GM12875 (cell line): ENCODE measurements around the gene C17orf107.
"Not testable (repeated sequence)": the region's sequence is repeated elsewhere in the genome, so short reads cannot be mapped to it uniquely, and the experiment has no call there.

Experiments used
- H3K4me3 ChIP-seq: one replicate; pipeline ENCODE4 v1.5.1; 2011; ENCODE audit warnings: low read depth, low read length, control low read depth
- CTCF ChIP-seq: IDR thresholded peaks from 2 replicates; pipeline ENCODE4 v1.5.1; 2011; ENCODE audit warnings: low read depth, mild to moderate bottlenecking, control low read depth, inconsistent platforms, low read length, moderate library complexity, borderline replicate concordance; ENCODE audit not compliant: insufficient read depth

The C17orf107 gene

GRCh38 chr17:4901108-4901647, 1.8 kb downstream of the C17orf107 start:
- TF ChIP-seq CTCF, result no peak
- peak overlapping the region; percentile 50 for H3K4me3 ChIP-seq

GRCh38 chr17:4901648-4902344, 2.5 kb downstream of the C17orf107 start:
- peak overlapping the region; percentile 50 for H3K4me3 ChIP-seq
- no peak for TF ChIP-seq CTCF

GRCh38 chr17:4902540-4902939, 3.2 kb downstream of the C17orf107 start:
- H3K4me3 ChIP-seq, result peak overlapping the region; percentile 5
- TF ChIP-seq CTCF, result no peak

GRCh38 chr17:4903051-4903818, 3.9 kb downstream of the C17orf107 start, which contains the start of gene CHRNE:
Gene CHRNE (minus strand): TSS chr17:4903098. CDS start chr17:4903063, 35 bp downstream.
- H3K4me3 ChIP-seq, result peak within 1 kb of the TSS; percentile 35
- peak; percentile 81 for TF ChIP-seq CTCF

GRCh38 chr17:4906642-4907041, 7.3 kb downstream of the C17orf107 start:
- not testable (repeated sequence) for H3K4me3 ChIP-seq

- TF ChIP-seq CTCF, result no peak
- H3K4me3 ChIP-seq, result no peak overlapping the region
Measured at GRCh38 chr17:4908301-4908700, 9.0 kb downstream of the C17orf107 start.

GRCh38 chr17:4908711-4909496, 9.6 kb downstream of the C17orf107 start:
- H3K4me3 ChIP-seq, result no peak overlapping the region
- peak; percentile 80 for TF ChIP-seq CTCF
